Activated CD4-positive, alpha-beta T cell treated with anti-CD3 and anti-CD28 coated beads for 24 hours (primary cell): ENCODE data around the gene DYNLT1.
"Not testable (repeated sequence)": the region's sequence is repeated elsewhere in the genome, so short reads cannot be mapped to it uniquely, and the experiment has no call there.

Experiments used
- DNase-seq, 2 donors: peaks; one replicate each; pipeline ENCODE4 v3.0.0-alpha.2; 2020; ENCODE audit warnings: low read depth in 2 of 2

The DYNLT1 gene

GRCh38 chr6:158644231-158645063 is at the start of gene DYNLT1:
TSS of gene DYNLT1 (minus strand) at chr6:158644743. CDS start at chr6:158644708, 35 bp downstream.
- peak; percentile 83 to 88 for DNase-seq

DNA sequence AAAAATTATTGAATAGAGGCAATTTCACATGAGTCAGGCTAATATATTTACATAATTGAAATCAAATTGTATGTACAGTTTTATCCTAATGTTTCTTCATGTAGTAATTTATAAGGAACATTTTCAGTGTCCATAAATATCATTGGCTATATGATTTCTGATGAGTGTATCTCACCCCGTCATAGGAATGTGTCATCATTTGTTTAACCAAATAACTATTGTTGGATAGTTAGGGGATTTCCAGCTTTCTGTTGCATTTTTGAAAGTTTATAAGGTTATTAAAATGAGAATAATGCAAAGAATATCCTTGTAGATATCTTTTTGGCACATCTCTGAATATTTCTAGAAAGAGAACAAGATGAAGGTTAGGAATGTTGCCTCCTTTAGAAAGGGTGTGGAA is 44.3 kb upstream of the DYNLT1 start:
- no peak for DNase-seq

GRCh38 chr6:158687506-158687905 is 43.0 kb upstream of the DYNLT1 start:
- no peak for DNase-seq

- DNase-seq: no peak
Measured at GRCh38 chr6:158686791-158687381, 42.3 kb upstream of the DYNLT1 start.

DNA sequence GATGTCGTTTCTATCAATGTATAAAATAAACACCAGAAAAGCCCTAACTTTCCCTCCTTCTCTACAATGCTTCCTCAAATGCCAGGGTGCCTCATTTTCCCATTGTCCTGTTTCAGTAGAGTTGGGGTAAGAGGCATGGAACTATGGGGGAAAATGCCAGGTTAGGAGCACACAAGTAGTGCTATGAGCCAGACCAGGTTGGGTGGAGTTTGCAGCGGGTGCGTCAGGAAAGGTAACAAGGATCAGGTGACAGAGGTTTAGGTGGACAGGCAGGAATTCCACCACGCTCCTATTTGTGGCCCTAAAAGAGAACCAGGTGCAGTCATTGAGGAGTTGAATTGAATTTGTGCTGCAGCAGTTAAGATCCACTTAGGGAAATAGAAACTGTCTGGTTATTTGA is 41.8 kb upstream of the DYNLT1 start:
- DNase-seq: no peak

DNA sequence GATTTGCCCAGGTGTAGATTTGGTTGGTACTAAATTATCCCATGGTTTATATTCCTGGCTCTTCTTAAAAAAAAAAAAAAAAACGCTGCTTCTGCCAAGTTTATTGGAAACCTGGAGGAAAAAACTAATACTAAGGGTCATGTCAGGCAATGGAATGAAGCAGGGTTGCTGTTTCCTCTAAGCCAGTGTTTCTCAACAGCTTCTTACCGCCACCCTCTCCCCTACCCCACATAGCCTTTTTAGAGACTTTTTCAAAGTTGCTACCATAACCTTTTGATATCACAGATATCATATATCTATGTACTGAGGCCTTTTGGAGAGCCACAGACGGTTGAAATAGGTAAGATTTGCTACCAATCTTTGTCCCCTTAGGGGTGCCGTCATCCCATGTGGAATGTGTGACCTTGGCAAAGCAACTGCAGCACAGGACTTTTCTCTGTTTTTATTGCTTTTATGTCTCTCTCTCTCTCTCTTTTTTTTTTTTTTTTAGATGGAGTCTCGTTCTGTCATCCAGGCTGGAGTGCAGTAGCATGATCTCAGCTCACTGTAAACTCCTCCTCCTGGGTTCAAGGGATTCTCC is 40.3 kb upstream of the DYNLT1 start:
- DNase-seq: no peak

GRCh38 chr6:158684311-158684710 is 39.8 kb upstream of the DYNLT1 start:
- no peak for DNase-seq

GRCh38 chr6:158680481-158680880 is 35.9 kb upstream of the DYNLT1 start:
- DNase-seq: no peak

- DNase-seq: no peak
Measured at GRCh38 chr6:158680015-158680414, 35.5 kb upstream of the DYNLT1 start.

GRCh38 chr6:158677906-158678578 is 33.5 kb upstream of the DYNLT1 start:
- DNase-seq: no peak

GRCh38 chr6:158677094-158677493 is 32.6 kb upstream of the DYNLT1 start:
- not testable (repeated sequence) for DNase-seq

DNA sequence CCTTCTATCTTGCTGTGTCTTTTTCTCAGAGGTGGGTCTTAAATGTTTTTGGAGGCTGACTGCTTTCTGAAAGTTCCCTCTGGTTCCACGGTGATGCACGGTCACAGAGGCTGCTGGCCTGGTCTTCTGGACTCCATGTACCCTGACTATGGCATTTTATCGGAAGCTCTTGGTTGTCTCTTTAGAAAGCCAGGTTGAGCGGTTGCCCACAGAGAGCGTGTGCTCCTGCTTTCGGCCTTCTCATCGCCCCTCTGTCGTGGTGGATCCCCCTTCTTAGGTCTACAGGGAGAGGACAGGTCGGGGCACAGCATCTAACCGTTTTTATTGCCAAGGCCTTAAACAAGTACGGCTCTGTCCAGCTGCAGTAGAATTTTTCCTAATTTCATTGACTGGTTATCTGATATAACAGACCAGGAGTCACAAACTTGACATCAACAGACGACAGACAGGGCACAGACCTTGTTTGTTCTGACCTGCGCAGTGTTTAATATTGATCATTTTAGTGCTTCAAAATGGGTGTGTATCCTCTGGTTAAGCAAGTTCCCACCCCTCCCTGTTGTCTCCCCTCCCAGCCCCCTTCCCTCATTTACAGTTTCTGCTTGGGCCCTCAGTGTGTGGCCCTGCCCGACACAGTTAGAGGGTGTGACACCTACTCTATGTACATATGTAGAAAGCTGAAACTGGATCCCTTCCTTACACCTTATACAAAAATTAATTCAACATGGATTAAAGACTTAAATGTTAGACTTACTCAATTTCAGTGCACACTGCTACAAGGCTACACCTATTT is 30.0 kb upstream of the DYNLT1 start:
- no peak for DNase-seq

DNA sequence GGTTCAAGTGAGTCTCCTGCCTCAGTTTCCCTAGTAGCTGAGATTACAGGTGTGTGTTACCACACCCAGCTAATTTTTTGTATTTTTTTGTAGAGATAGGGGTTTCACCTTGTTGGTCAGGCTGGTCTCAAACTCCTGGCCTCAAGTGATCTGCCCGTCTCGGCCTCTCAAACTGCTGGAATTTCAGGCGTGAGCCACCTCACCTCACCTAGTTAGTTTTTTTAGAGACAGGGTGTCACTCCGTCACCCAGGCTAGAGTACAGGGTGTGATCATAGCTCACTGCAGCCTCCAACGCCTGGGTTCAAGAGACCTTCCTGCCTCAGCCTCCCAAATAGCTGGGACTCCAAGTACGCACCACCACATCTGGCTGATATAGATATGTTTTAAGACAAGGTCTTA is 28.2 kb upstream of the DYNLT1 start:
- no peak for DNase-seq

GRCh38 chr6:158672119-158672518 is 27.6 kb upstream of the DYNLT1 start:
- DNase-seq: not testable (repeated sequence)

- no peak for DNase-seq
Measured at GRCh38 chr6:158669145-158670035, 24.8 kb upstream of the DYNLT1 start.

GRCh38 chr6:158668707-158669103 is 24.2 kb upstream of the DYNLT1 start:
- no peak for DNase-seq

- DNase-seq: no peak
Measured at GRCh38 chr6:158667360-158667981, 22.9 kb upstream of the DYNLT1 start.

DNA sequence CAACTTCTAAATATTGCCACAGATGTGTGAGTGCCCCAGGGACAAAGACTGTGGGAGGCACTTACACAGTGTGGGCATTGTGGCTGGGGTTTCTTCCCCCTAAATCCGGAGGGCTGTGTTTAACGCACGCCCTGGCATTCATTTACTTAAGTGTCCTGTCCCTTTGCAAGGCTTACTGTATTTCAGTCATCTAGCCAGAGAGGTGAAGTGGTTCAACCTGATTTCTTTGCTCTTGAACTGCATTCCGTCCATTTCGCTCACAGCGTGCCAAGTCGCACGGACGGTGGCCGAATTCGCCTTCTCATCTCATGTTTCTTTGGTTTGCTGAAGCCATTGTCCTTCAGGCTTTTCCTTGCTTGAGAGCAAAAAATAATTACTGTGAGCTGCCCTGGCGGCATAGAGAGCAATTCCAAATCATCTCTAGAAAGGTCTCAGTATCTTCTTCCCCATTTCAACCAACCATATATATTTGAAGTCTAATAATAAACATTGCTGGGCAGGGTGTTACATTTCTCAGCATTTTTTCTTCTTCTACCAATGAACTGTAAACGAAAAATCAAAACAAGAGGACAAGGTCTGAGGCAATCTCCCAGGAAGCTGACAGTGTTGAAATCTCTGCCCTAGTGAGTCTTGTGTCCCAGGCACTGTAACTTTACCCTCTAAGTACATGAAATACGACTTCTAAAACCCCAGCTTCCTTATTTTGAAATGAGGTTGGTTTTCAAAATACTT is 22.3 kb upstream of the DYNLT1 start:
- DNase-seq: no peak

- DNase-seq: no peak
Measured at GRCh38 chr6:158665332-158665731, 20.8 kb upstream of the DYNLT1 start.
